GM18517 (cell line): ENCODE results near the gene LORICRIN.

Experiments used
- ATAC-seq: cut with Tn5 transposase; IDR thresholded peaks from one replicate; pipeline ENCODE4 v1.9.1; 2021; ENCODE audit warnings: mild to moderate bottlenecking, moderate library complexity; ENCODE audit not compliant: unreplicated experiment

LORICRIN gene

GRCh38 chr1:153302308-153302707 is 42.8 kb downstream of the LORICRIN start:
- ATAC-seq, result no peak

- ATAC-seq, result no peak
Measured at GRCh38 chr1:153305682-153306081, 46.2 kb downstream of the LORICRIN start.

- no peak for ATAC-seq
Measured at GRCh38 chr1:153306303-153307220, 47.1 kb downstream of the LORICRIN start.

DNA sequence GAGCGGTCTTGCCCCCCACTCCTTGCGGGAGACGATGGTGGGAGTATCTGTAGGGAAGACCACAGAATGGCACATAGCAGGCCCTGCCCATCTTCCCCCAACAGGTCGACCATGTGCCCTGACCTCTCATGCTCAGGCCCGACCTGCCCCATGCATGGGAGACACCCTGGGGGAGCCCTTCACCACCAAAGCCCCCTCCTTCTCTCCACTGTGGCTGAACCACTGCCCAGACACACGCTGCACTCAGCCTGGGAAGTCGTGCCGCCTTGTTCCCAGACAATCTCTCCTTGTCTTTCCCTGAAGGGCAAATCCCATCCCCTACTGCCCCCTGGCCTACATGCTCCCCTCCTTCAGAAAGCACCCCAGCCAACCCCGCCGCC is 47.7 kb downstream of the LORICRIN start:
- ATAC-seq, result no peak

- no peak for ATAC-seq
Measured at GRCh38 chr1:153308540-153308939, 49.1 kb downstream of the LORICRIN start.

DNA sequence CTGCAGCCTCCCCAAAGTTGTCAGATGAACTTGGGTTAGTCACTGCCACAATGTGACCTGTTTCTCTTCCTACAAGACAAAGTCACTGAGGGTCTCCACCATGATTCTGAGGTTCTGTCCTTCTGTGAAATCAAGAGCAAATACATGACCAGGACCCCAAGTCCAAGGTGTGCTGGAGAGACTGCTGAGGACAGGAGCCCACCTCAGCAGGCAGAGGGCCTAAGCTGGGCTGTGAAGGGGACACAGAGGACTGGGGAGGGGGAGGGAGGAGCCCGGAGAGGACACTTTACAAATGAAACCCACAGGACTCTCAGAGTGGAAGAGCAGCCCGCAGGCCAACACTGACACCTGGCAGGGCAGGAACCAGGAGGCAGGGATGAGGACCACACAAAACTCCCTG is 50.0 kb downstream of the LORICRIN start:
- ATAC-seq, result no peak

GRCh38 chr1:153310526-153310925 is 51.0 kb downstream of the LORICRIN start:
- no peak for ATAC-seq
